GM04503 (cell line): ENCODE data around the gene CTDSPL.

ENCODE experiments used
- DNase-seq: peaks from one replicate; pipeline ENCODE4 v3.0.0-alpha.2; 2012; ENCODE audit warnings: low read depth

Gene CTDSPL

DNA sequence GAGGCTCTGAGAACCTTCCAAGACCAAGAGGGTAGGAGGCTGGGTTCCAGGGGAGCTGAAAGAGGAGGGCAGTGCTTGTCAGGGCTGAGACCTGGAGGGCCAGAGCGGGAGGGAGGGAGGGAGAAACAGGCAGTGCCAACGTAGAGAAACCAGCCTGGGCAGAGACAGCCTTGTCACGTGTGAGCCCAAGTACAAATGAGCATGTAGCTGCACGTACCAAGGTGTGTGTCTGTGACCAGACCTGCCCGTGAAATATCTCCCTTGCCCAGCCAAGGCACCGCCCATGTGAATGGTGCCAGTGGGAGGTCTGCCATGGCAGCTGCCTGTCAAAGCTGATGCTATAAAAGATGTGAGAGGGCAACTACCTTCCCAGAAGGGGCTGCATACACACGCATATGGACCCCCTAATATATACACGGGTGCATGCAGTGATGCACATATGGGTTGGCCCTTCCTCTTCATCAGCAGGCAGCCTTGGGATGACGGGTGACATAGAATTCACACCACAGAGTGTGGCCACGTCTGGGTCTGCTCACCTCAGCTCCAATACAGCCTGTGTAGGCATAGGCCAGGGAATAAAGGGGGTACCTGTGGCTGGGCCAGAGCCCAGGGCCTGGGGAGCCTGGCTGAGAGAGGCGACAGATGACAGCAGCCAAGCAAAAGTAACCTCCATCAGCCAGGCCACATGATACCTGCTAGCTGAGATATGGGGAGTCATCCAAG lies 7.8 kb upstream of the CTDSPL start:
- DNase-seq, result no peak

DNA sequence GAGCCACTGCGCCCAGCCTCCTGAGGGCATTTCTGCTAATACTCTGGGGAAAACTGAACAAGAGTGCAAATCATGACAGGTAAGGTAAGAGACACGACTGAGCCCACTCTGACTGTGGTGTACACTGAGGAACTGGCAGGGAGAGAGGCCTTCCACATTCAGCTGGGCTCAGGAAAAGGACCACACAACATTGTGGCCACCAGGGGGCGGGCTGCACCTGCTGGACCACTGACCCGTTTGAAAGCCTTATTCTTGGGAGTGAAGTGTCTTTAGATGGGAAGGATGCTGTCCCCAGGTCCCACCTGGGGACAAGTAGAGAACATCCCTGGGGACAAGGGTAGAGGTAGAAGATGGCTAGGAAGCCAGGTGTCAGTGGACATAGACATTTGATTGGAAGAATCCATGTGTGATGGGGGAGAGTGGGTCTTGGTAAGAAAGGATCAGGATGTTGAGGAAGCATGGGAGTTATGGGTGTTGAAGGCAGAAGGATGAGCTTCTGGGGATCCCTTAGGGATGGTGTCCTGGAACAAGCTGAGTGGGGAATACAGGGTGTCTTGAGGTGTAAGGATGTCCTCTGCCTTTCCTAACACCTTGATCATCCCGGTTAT lies 6.2 kb upstream of the CTDSPL start:
- no peak for DNase-seq

DNA sequence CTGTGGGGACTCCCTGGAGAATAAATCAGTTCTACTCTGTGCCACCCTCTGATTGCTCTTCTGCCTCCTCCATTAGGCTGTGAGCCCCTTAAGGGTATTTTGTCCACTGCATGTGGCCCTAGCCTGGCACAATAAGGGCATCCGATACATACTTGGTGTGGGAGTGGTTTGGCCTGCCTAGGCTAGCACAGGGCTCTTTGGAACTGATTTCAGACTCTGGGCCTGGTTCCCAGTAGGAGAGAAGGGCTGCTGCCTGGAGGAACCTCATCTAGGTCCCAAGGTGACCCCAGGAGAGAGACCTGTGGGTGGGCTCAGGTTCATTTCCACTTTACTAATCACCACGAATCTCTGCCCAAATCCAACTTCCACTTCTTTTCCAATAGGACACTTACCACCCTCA lies 5.3 kb upstream of the CTDSPL start:
- no peak for DNase-seq

DNA sequence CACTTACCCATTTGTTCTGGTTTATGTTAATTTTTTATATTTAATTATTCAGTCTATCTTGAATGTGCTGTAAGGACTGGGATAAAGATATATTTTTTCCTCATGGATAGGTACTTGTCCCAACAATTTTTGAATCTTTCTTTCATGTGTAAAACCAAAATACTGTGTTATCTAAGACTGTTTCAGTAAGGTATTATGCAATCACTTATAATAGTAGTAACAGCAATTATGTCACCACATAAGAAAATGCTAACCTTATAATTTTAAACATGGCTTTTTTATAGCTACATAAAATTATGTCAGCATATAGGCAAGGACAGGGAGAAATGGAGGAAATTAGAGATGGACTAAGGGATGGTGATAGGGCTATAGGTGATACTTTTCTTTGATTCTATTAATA lies 2.9 kb upstream of the CTDSPL start:
- DNase-seq, result no peak

DNA sequence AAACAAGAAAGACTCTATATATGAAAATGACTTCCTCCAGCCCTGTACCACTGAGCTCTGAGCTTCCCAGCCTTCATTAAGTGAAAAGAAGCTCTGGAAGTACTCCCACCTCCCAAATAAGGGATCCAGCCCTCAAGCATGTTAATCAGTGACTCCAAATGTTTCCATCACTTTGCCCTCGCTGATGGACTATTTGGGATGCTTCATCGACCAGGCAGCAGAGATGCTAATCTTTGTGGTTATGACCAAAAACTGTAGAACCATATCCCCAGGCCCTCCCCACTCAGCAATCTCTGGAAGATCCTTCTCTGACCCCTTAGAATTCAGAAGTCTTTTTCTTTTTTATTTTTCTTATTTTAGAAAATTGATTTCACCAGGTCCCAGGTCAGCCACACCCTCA lies 2.3 kb upstream of the CTDSPL start:
- no peak for DNase-seq

DNA sequence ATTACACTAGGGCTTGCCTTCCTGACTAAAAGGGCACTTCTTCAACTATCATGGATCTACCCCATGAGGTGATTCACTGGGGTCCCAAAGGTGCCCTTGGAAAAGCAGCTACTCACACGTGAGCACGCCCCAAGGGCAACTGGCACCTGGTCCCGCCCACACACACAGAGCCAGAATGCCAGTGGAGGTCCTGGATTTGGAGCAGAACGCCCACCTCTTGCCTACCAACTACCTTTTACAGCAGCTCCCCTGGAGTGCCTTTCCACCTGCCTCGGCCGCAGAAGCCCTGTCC lies 1.8 kb upstream of the CTDSPL start:
- no peak for DNase-seq

DNA sequence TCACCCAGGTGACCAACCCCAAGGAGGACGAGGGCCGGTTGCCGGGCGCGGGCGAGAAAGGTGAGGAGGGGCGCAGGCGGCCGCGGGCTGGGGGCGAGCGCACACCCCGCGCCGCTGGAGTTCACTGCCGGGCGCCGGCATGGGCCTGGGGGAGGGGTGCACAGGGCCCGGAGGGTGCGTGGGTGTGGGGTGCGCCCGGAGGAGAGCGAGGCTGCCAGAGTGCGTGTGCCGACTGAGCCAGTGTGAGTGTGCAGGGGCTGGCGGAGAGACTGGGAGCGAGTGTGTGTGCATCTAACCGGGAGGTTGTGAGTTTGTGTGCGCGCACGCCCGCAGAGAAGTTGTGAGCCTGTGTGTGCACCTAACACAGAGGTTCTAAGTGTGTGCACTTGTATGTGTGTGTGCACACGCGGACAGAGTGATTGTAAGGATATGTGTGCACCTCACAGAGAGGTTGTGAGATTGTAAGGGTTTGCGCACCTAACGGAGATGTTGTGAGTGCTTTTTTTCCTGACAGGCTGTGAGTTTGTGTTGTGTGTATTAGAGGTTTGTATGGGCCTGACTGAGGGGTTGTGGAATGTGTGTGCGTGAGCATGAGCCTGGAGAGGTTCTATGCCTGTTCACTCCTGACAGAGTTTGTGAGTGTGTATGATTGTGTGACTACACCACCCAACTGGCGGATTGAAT lies 681 bp downstream of the CTDSPL start:
- DNase-seq, result peak; percentile 23

DNA sequence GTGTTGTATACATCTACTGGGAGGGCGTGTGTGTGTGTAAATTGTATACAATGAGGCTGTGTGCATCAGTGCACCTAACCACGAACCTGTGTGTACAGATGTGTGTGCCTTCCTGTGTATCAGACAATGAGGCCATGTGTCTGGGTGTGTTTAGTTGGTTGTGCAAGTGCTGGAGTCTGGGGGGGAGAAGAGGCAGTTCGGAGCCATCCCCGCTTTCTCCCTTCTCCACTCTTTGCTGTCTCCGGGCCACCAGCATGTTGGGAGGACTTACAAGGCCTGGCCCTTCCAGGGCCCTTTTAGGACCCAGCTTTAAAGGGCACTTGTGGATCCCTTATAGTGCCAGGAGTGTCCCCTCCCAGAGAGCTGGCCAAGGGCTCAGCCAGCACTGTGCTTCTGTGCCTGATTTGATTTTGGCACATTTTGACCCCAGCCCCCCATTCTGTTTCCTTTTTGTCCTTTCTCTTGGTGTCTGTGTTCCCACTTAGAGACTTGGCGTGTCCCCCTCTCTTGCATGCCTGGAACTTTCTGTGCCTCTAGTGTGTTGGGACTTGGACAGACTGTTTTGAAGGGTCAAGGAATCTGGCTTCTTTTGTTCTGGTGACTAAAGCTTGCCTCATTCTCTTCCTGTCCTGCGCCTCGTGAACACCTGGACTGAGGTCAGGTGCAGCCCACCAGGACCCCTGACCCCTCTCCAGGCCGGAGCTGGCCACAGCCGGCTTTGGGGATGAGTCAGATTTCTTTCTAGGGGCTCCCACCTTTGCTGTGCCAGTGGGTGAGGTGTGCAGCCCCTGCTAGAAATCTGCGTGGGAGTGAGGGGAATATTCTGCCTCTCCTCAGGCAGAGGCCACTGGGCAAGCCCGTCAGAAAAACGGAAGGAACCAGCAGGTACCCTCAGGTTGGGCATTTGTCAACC lies 1.5 kb downstream of the CTDSPL start:
- no peak for DNase-seq

DNA sequence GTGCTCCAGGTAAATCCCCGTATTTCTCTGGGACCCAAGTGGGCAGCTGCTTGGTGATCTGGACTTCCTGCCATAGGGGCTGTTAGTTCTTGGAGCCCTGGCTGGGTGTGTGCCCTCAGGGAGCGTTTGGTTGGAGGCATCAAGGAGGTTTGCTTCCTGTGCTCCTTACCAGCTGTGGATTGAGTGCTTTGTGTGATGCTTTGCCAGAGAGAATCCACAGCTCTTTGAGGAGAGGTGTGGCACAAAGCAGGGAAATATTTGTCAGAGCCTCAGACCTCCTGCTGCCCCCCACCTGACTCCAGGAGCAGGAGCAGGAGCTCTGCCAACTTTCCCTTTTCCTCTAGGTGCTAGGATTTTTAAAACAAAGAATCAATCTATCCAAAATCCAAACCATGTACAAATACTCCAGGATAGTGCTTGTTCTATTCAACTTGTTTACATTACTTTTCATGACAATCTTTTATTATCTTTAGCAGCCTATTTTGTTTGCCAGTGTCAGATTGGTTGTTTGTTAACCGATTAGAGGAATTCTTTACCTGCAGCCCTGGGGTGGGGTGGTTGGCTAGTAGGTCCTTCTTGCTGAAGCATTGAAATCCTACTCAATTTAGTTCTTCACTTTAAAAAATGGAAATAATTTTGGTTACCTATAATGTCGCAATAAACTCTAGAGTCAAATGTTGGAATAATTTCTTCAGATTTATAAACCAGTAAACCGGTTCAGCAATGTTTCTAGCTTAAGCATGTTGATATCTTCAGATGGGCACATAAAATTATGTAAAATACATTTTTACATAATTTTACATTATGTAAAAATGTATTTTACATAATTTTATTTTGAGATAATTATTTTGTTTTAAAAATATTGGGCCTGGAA lies 2.5 kb downstream of the CTDSPL start:
- DNase-seq, result no peak

DNA sequence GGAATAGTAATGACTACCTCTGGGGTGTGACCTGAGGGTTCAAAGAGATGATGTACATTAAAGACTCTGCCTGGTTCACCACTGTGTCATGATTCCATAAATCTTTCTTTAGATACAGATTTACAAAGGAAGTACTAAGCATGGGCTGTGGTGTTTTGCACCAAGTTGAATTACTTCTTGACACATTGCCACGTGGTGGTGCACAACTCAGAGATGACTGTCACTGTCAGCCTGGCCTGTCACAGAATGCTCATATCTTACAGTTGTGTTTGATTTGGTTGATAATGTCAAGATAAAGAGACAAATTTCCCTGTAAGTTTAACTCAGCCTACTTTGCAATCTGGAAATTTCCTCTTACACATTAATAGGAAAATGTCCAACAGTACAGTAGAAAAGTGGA lies 3.2 kb downstream of the CTDSPL start:
- no peak for DNase-seq

DNA sequence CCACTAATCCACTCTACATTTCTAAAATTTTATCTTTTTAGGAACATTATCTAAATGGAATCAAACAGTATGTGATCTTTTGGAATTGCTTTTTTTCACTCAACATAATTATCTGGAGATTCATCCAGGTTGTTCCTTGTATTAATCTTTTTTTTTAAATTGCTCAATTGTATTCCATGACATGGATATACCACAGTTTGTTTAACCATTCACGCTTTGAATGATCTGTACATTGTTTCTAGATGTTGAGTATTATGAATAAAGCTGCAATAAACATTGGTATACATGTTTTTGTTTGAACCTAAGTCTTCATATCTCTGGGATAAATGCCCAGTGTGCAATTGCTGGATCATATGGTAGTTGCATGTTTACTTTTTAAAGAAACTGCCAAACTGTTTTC lies 5.5 kb downstream of the CTDSPL start:
- DNase-seq, result no peak

DNA sequence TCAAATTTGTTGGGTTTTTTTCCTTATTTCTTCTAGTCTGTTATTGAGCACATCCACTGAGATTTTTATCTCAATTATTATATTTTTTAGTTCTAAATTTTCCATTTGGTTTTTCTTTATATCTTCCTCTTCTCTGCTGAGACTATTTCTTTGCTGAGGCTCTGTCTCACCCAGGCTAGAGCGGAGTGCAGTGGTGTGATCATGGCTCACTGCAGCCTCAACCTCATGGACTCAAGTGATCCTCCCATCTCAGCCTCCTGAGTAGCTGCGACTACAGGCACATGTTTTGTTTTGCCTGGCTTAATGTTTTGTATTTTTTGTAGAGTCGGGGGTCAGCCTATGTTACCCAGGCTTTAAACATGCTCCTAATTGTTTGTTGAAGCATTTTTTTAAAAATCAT lies 10.2 kb downstream of the CTDSPL start:
- DNase-seq, result no peak

DNA sequence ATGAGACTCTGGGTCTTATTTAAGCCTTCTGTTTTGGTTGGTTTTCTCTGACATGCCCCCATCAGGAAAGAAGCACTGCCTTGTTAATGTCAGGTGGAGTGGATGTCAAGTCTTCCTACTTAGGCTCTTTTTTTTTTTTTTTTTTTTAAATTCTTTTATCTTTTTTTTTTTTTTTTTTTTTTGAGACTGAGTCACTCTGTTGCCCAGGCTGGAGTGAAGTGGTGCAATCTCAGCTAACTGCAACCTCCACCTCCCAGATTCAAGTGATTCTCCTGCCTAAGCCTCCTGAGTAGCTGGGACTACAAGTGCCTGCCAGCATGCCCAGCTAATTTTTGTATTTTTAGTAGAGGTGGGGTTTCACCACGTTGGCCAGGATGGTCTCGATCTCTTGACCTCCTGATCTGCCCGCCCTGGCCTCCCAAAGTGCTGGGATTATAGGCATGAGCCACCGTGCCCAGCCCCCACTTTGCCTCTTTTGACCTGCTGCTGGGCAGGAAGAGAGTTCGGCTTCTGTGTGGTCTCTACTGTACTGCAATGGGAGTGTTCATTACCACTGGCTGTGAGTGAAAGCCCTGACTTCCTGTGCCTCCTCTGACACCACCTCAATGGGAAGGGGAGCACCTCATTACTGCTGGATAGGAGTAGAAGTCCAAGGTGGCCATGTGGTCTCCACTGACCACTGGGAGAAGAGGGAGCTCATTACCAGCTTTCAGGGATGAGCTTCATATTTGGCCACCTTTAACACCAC lies 10.9 kb downstream of the CTDSPL start:
- DNase-seq, result no peak

DNA sequence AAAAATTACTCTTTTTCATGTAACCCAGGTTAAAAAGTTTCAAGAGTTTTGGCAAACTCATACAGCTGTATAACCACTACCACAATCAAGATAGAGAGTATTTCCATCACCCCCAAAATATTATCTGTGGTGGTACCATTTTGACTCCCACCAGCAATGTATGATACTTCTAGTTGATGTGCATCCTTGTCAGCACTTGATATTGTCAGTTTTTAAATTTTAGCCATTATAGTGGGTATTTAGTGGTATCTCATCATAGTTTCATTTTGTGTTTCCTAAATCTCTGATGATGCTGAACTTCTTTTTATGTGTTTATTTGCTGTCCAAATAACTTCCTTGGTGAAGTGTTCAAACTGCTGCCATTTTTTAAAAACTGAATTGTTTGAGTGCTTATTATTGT lies 14.6 kb downstream of the CTDSPL start:
- no peak for DNase-seq

DNA sequence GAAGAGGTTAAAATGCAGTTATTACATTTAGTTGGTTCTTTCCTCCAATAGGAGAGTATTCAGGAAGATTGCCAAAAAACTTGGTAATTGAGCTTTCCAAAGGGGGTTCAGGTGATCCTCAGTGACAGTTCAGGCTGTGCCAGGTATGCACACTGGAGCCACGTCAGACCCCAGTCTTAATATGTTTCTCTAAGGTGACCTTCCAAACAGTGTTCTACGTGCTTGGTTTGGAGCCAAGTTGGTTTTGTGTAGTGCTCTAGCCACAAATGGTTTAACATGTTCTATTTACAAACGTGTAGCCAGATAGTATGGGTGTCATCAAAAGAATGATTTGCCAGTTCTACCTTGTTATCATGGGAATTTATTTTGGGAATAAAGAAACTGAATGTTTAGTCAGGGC lies 21.0 kb downstream of the CTDSPL start:
- DNase-seq, result no peak

DNA sequence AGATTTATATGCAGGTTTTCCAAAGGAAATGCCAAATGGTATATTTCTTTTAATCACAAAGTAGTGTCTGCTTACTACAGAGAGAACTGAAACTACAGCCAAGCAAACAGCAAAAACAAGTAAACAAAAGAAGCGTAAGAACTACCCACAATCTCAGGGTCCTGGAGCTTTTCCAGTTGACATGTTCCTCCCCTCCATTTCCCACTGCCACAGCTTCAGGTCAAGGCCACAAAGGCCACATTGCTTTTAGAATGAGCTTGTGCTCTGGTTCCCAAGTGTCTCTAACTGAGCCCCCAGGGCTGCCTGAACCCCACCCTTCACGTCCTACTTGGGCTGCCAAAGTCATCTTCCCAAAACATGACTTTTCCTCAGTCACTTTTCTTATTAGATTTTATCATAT lies 24.1 kb downstream of the CTDSPL start:
- no peak for DNase-seq

DNA sequence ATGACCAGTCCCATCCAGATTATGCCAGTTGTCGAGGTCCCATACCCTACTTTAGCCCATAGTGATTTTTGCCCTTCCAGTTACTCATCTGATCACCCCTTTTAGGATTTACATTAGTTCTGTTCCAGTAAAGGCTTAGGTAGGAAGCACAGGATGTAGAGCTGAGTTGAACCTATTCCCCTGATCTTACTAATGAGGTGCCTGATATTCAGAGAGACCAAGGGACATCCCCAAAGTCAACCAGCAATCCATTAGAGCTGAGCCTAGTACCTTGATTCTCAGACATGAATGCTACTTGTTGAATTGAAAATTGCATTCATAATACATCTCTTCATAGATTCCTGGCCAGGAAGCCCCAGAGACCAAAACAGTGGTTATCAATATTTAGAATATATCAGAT lies 24.7 kb downstream of the CTDSPL start:
- no peak for DNase-seq

DNA sequence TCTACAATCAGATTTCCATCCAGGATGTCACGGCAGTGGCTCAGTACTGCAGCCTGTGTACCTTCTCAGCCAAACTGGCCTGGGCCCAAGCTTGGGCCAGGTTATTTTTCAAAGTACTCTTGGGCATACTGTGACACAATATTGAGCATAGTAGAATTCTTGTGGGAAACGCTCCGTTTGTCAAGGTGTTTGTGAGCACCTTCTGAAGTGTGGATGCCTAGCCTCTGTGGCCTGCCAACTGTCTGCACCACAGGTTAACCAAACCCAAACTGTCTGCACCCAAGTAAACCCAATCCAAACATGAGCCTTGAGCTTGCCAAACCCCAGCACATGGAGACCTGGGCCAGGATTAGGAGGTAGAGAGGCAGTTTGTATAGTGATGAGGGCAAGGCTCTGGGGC lies 25.4 kb downstream of the CTDSPL start:
- DNase-seq, result no peak

DNA sequence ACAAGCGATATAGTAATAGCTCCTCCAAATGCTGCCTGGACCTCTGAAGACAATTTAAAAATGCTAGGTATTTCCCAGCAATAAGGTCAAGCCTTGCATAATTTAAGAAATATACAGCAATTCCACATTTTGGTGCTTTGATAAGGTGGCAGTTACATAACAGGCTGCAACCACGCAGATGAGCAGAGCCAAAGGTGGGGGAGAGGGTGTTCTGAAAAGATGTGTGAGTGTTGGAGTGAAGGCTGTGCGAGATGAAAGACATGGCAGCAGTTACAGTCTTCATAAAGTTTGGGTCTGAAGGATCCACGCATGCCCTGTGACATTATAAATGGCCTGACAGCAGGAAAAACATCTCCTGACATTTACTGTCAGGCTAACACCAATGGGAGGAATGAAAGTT lies 26.1 kb downstream of the CTDSPL start:
- DNase-seq, result no peak

DNA sequence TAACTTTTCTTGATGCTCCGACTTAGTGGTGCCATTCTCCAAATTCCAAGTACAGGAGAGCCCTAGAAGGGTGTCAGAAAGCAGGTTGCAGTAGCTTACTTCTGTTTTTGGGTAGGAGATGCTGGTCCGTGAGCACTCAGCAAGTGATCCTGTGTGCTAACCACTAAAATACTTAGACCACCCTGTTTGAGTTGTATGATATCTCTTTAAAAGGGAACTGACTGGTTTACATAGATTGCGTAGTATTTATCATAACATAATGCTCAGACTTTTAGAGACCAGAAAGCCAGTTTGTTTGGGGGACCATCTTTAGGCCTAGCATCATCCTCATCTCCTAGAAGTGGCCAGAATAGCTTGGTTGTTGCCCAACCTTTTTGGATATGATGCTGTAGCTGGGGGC lies 26.7 kb downstream of the CTDSPL start:
- DNase-seq, result no peak

DNA sequence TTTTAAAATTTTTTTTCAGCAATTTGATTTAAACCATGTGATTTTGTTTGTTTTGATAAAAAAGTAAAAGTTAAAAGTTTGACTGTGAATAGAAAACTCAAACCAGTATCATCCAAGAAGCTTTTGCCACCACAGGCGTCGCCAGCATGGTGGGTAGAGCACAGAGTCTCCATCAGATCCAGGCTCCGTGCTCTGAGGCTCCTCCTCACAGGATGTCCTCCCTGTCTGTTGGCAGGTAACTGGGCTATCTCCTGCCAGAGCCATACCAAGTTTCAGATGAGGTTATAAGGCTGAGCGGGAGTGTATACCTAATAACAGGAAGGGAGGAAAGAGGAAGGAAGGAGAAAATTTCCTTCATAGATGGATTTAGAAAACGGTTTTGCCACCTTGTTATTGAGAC lies 28.8 kb downstream of the CTDSPL start:
- DNase-seq, result no peak
